HepG2 (cell line): Measurements from ENCODE around the gene SYCP2L. TPM values are rescaled to one million over a fixed set of nuclear protein-coding genes. Genes with fewer than 3 reads are reported as not detected.

Source experiments
- ASH2L ChIP-seq: fragments of 300-600, 200-600 bp; sonication (generic); IDR thresholded peaks from 2 replicates; pipeline ENCODE4 v1.7.0; 2017; ENCODE audit warnings: low read depth, mild to moderate bottlenecking, moderate library complexity, mixed read lengths, low read length; ENCODE audit not compliant: insufficient read length
- CSRNP1 ChIP-seq: sonication (generic); formaldehyde crosslinking; IDR thresholded peaks from 2 replicates; pipeline ENCODE4 v1.8.1; 2023; ENCODE audit warnings: mild to moderate bottlenecking, missing genetic modification reagents
- E2F5 ChIP-seq: sonication (generic); formaldehyde crosslinking; conservative IDR thresholded peaks from 2 replicates; pipeline ENCODE4 v1.4.0; 2020; ENCODE audit warnings: missing genetic modification reagents
- EEA1 ChIP-seq: sonication (generic); formaldehyde crosslinking; IDR thresholded peaks from 2 replicates; pipeline ENCODE4 v1.5.1; 2020; ENCODE audit warnings: mild to moderate bottlenecking, missing genetic modification reagents, borderline replicate concordance
- FOSL1 ChIP-seq: sonication (generic); formaldehyde crosslinking; IDR thresholded peaks from 2 replicates; pipeline ENCODE4 v1.9.0; 2021; ENCODE audit warnings: missing genetic modification reagents, borderline replicate concordance
- GMEB2 ChIP-seq: IDR thresholded peaks from 2 replicates; pipeline ENCODE4 v1.6.1; 2016; ENCODE audit warnings: missing biosample characterization, missing genetic modification reagents, low read depth
- JUN ChIP-seq: sonication (generic); formaldehyde crosslinking; IDR thresholded peaks from 2 replicates; pipeline ENCODE4 v1.4.0; 2020; ENCODE audit warnings: mild to moderate bottlenecking, missing genetic modification reagents
- MEIS2 ChIP-seq: sonication (generic); formaldehyde crosslinking; IDR thresholded peaks from 2 replicates; pipeline ENCODE4 v1.9.0; 2021; ENCODE audit warnings: mild to moderate bottlenecking, missing genetic modification reagents
- NFYC ChIP-seq: IDR thresholded peaks from 2 replicates; pipeline ENCODE4 v1.6.1; 2016; ENCODE audit warnings: missing genetic modification reagents, missing compliant biosample characterization
- PHB2 ChIP-seq: fragments of 450-650 bp; IDR thresholded peaks from 2 replicates; pipeline ENCODE4 v1.6.1; 2018; ENCODE audit not compliant: partially characterized antibody
- SRF ChIP-seq: IDR thresholded peaks from 2 replicates; pipeline ENCODE4 v1.6.1; 2011; ENCODE audit warnings: mild to moderate bottlenecking, low read depth, low read length, moderate library complexity
- ZBTB34 ChIP-seq: sonication (generic); formaldehyde crosslinking; IDR thresholded peaks from 2 replicates; pipeline ENCODE4 v1.8.0; 2022; ENCODE audit warnings: mild to moderate bottlenecking, missing genetic modification reagents
- ZBTB37 ChIP-seq: sonication (generic); formaldehyde crosslinking; IDR thresholded peaks from 2 replicates; pipeline ENCODE4 v1.4.0; 2020; ENCODE audit warnings: mild to moderate bottlenecking, missing genetic modification reagents
- ZFAT ChIP-seq: sonication (generic); formaldehyde crosslinking; conservative IDR thresholded peaks from 2 replicates; pipeline ENCODE4 v1.8.1; 2023; ENCODE audit warnings: missing genetic modification reagents, inconsistent platforms
- ZFYVE20 ChIP-seq: sonication (generic); formaldehyde crosslinking; IDR thresholded peaks from 2 replicates; pipeline ENCODE4 v1.8.0; 2023; ENCODE audit warnings: low read depth, mild to moderate bottlenecking, moderate library complexity, missing genetic modification reagents, borderline replicate concordance
- ZNF343 ChIP-seq: sonication (generic); formaldehyde crosslinking; IDR thresholded peaks from 2 replicates; pipeline ENCODE4 v1.4.0; 2020; ENCODE audit warnings: mild to moderate bottlenecking, missing genetic modification reagents
- ZNF350 ChIP-seq: sonication (generic); formaldehyde crosslinking; IDR thresholded peaks from 2 replicates; pipeline ENCODE4 v1.4.0; 2020; ENCODE audit warnings: mild to moderate bottlenecking, low read depth, missing genetic modification reagents, borderline replicate concordance
- ZNF556 ChIP-seq: sonication (generic); formaldehyde crosslinking; IDR thresholded peaks from 2 replicates; pipeline ENCODE4 v1.4.0; 2020; ENCODE audit warnings: mild to moderate bottlenecking, missing genetic modification reagents, borderline replicate concordance
- ZNF570 ChIP-seq: sonication (generic); formaldehyde crosslinking; IDR thresholded peaks from 2 replicates; pipeline ENCODE4 v1.4.0; 2020; ENCODE audit warnings: mild to moderate bottlenecking, missing genetic modification reagents, borderline replicate concordance
- ZNF577 ChIP-seq: sonication (generic); formaldehyde crosslinking; IDR thresholded peaks from 2 replicates; pipeline ENCODE4 v1.4.0; 2020; ENCODE audit warnings: mild to moderate bottlenecking, low read depth, missing genetic modification reagents, borderline replicate concordance
- ZNF781 ChIP-seq: sonication (generic); formaldehyde crosslinking; IDR thresholded peaks from 2 replicates; pipeline ENCODE4 v1.5.1; 2020; ENCODE audit warnings: borderline replicate concordance, mild to moderate bottlenecking, missing genetic modification reagents; ENCODE audit errors: not compliant biosample characterization
- ZNF792 ChIP-seq: IDR thresholded peaks from 2 replicates; pipeline ENCODE4 v1.6.1; 2016
- polyA plus RNA-seq, 8 experiments: library from polyadenylated mRNA; depleted of rRNA in 3 of 8; stranded (reverse) in 7 of 8; unstranded in 1 of 8; fragments of >200 nt; fragmentation: Illumina TruSeq in 4 of 8; extraction: Trizol in 4 of 8; gene quantifications; 2 replicates each; pipeline versions ENCODE4 v1.2.1 to v1.2.3, GENCODE V29; 2011 to 2016; ENCODE audit warnings: low read depth in 4 of 8, missing spikeins in 1 of 8, mixed read lengths in 1 of 8; ENCODE audit not compliant: insufficient read depth in 1 of 8
- total RNA-seq, 5 experiments: library from RNA; depleted of rRNA; stranded (reverse); fragments of >200 nt; fragmentation: Illumina TruSeq; extraction: Trizol; gene quantifications; 2 replicates each; pipeline ENCODE4 v1.2.3, GENCODE V29; 2016; ENCODE audit warnings: low read depth in 1 of 5

Gene SYCP2L
- total and polyA plus RNA-seq, 2 of the 13 experiments (the other 11 are each of a cell fraction or from before 2014, with no cell fraction given) = 0.22 to 0.54 TPM

- TF ChIP-seq ZNF570 (CRISPR knock-in tag) = no peak
- TF ChIP-seq ZNF350 (CRISPR knock-in tag) = peak; percentile 71
- 0 out of 2 replicates have a peak, but pooled peaks have one; percentile 60 for TF ChIP-seq CSRNP1 (CRISPR knock-in tag)
- no peak for TF ChIP-seq JUN
- no peak; the same call in none of the 2 replicates for TF ChIP-seq ZNF792
- no peak for TF ChIP-seq ZFAT (CRISPR knock-in tag)
- no peak; the same call in 1 of the 2 replicates for TF ChIP-seq E2F5 (CRISPR knock-in tag)
- TF ChIP-seq FOSL1 (CRISPR knock-in tag) = no peak
- TF ChIP-seq MEIS2 (CRISPR knock-in tag) = no peak
- TF ChIP-seq PHB2 = no peak
- TF ChIP-seq GMEB2 = no peak
- 0 out of 2 replicates have a peak, but pooled peaks have one; percentile 27 for TF ChIP-seq EEA1
- TF ChIP-seq ZNF343 = peak; percentile 68; the same call in 1 of the 2 replicates
- peak; percentile 63 for TF ChIP-seq ASH2L
- no peak for TF ChIP-seq SRF
- TF ChIP-seq ZNF781 (CRISPR knock-in tag) = no peak
- TF ChIP-seq NFYC = no peak
- no peak for TF ChIP-seq ZFYVE20 (CRISPR knock-in tag)
- TF ChIP-seq ZNF577 = no peak
- no peak; the same call in 1 of the 2 replicates for TF ChIP-seq ZNF556 (CRISPR knock-in tag)
- TF ChIP-seq ZBTB34 (CRISPR knock-in tag) = no peak
- TF ChIP-seq ZBTB37 = no peak
Measured at GRCh38 chr6:10837995-10838793, 48.7 kb upstream of the SYCP2L start, which contains the start of gene MAK (continued).
